Caco-2 (cell line): ENCODE results near the gene SLC1A3. TPM values are rescaled to one million over a fixed set of nuclear protein-coding genes. Genes with fewer than 3 reads are reported as not detected.

ENCODE experiments used
- BruUV-seq: library from RNA; stranded (reverse); fragments of 400-500 nt; replicated peaks from 2 replicates; lab custom pipeline; 2021; lab: Mats Ljungman, UMichigan
- CTCF ChIA-PET: fragments of 300-600 bp; sonication (Branson Sonifier 250); formaldehyde crosslinking; loops from one replicate; lab custom pipeline; 2022; ENCODE audit warnings: antibody characterized with exemption; lab: Charles Lee
- POLR2A ChIA-PET: fragments of 300-600 bp; sonication (Branson Sonifier 250); formaldehyde crosslinking; loops from one replicate; lab custom pipeline; 2022; ENCODE audit warnings: antibody characterized with exemption; lab: Charles Lee
- DNase-seq, 2 experiments: peaks; one replicate each; pipeline versions ENCODE4 v3.0.0 to v3.0.0-alpha.2; 2020 to 2022
- H3K27me3 ChIP-seq: replicated peaks from 2 replicates; pipeline ENCODE4 v1.6.0; 2011; ENCODE audit warnings: low read length; ENCODE audit not compliant: control insufficient read depth, insufficient read depth
- H3K36me3 ChIP-seq: 2 replicates; pipeline ENCODE4 v1.5.1; 2011; ENCODE audit warnings: low read length; ENCODE audit not compliant: control insufficient read depth, insufficient read depth
- H3K4me1 ChIP-seq: fragments of 250-450 bp; sonication (Bioruptor Pico); 2 replicates; pipeline ENCODE4 v1.5.1; 2020; ENCODE audit warnings: mild to moderate bottlenecking
- H3K4me3 ChIP-seq: 2 replicates; pipeline ENCODE4 v1.5.1; 2011; ENCODE audit warnings: low read depth, mild to moderate bottlenecking, control low read depth, low read length
- H3K9me3 ChIP-seq: fragments of 250-450 bp; sonication (Bioruptor Pico); 2 replicates; pipeline ENCODE4 v1.5.1; 2020; ENCODE audit warnings: mild to moderate bottlenecking, moderate library complexity
- H3K27ac Mint-ChIP-seq: one replicate; pipeline ENCODE4 v1.8.0; 2022; ENCODE audit warnings: mixed read lengths; ENCODE audit not compliant: unreplicated experiment
- H3K27me3 Mint-ChIP-seq: one replicate; pipeline ENCODE4 v1.8.0; 2022; ENCODE audit warnings: mixed read lengths; ENCODE audit not compliant: insufficient read depth, unreplicated experiment
- H3K36me3 Mint-ChIP-seq: one replicate; pipeline ENCODE4 v1.8.0; 2022; ENCODE audit warnings: mild to moderate bottlenecking, mixed read lengths; ENCODE audit not compliant: insufficient read depth, unreplicated experiment
- H3K4me1 Mint-ChIP-seq: one replicate; pipeline ENCODE4 v1.8.0; 2022; ENCODE audit warnings: low read depth, mixed read lengths; ENCODE audit not compliant: unreplicated experiment
- H3K4me3 Mint-ChIP-seq: one replicate; pipeline ENCODE4 v1.8.0; 2022; ENCODE audit warnings: mild to moderate bottlenecking, moderate library complexity, mixed read lengths; ENCODE audit not compliant: unreplicated experiment
- H3K9me3 Mint-ChIP-seq: one replicate; pipeline ENCODE4 v1.8.0; 2022; ENCODE audit warnings: mixed read lengths; ENCODE audit not compliant: unreplicated experiment
- CTCF ChIP-seq, 2 experiments: fragments of 200-600 bp in 1 of 2; IDR thresholded peaks; 1 replicate in 1 of 2; 2 replicates in 1 of 2; pipeline versions ENCODE4 v1.5.1 to v1.8.0; 2011 to 2022; ENCODE audit warnings: antibody characterized with exemption in 1 of 2, control low read depth in 1 of 2, inconsistent platforms in 1 of 2, low read depth in 1 of 2, low read length in 1 of 2, mild to moderate bottlenecking in 1 of 2, moderate library complexity in 1 of 2; ENCODE audit not compliant: insufficient read depth in 1 of 2, severe bottlenecking in 1 of 2, unreplicated experiment in 1 of 2
- intact Hi-C: fragments of 100-400 bp; cut with micrococcal nuclease; formaldehyde crosslinking; loops from one replicate; pipeline ENCODE4 v1.10.0; 2022; ENCODE audit not compliant: unreplicated experiment
- total RNA-seq: library from RNA; stranded (reverse); gene quantifications from 2 replicates; pipeline ENCODE4 v1.2.3, GENCODE V29; 2022

Gene SLC1A3
- total RNA-seq, 1 experiment from 2014 or later, result 178 TPM

- Histone ChIP-seq H3K9me3 (no peaks in the 10 kb centered on the region), H3K27me3 (no peaks in the 10 kb centered on the region), H3K4me3 (no peak overlapping the region), H3K4me1 (no peaks in the 10 kb centered on the region), H3K36me3 (no peaks in the 10 kb centered on the region)
- H3K4me3 Mint-ChIP-seq, result no peak overlapping the region
- H3K9me3 Mint-ChIP-seq, result no peaks in the 10 kb centered on the region
- no TSS peak for BruUV-seq
- POLR2A ChIA-PET, result no interaction called here
- no peak for DNase-seq
- H3K27ac Mint-ChIP-seq, result no peak overlapping the region
- intact Hi-C loops, result no loop called here
- no peaks in the 10 kb centered on the region for H3K27me3 Mint-ChIP-seq
- H3K4me1 Mint-ChIP-seq, result peaks cover 9% of the 10 kb centered on the region
- no peaks in the 10 kb centered on the region for H3K36me3 Mint-ChIP-seq
- no peak for TF ChIP-seq CTCF (IDR thresholded peaks at IDR 0.05; ENCODE audit: insufficient read depth in 1 of 2, low read depth in 1 of 2, low read length in 1 of 2, severe bottlenecking in 1 of 2, unreplicated experiment in 1 of 2)
- CTCF ChIA-PET, result no interaction called here
These were observed 98.6 kb downstream of the SLC1A3 start for GRCh38 chr5:36705055-36705454.

- DNase-seq, result no peak
- H3K27me3 ChIP-seq, result no peaks in the 10 kb centered on the region
- ChIA-PET POLR2A (no interaction called here), CTCF (interaction anchor here (1.2 kb wide), 1 partner anchor 16 kb away, joined by 3 read pairs; no protein-coding TSS in a partner anchor)
- H3K4me3 ChIP-seq, result no peak overlapping the region
- TF ChIP-seq CTCF (IDR thresholded peaks at IDR 0.05; ENCODE audit: insufficient read depth in 1 of 2, low read depth in 1 of 2, low read length in 1 of 2, severe bottlenecking in 1 of 2, unreplicated experiment in 1 of 2), result no peak
- no peaks in the 10 kb centered on the region for H3K4me1 ChIP-seq
- BruUV-seq, result no TSS peak
- Mint-ChIP-seq H3K9me3 (no peaks in the 10 kb centered on the region), H3K4me1 (peaks cover 5% of the 10 kb centered on the region), H3K27me3 (no peaks in the 10 kb centered on the region), H3K4me3 (no peak overlapping the region), H3K27ac (no peak overlapping the region), H3K36me3 (no peaks in the 10 kb centered on the region)
- intact Hi-C loops, result no loop called here
- no peaks in the 10 kb centered on the region for H3K36me3 ChIP-seq
- no peaks in the 10 kb centered on the region for H3K9me3 ChIP-seq
These were observed 100.3 kb downstream of the SLC1A3 start for GRCh38 chr5:36706662-36707061.

- CTCF ChIA-PET, result interaction anchor here (1.0 kb wide), 1 partner anchor 13 kb away, joined by 4 read pairs; no protein-coding TSS in a partner anchor
- no peaks in the 10 kb centered on the region for H3K27me3 Mint-ChIP-seq
- POLR2A ChIA-PET, result no interaction called here
- intact Hi-C loops, result no loop called here
- H3K4me3 ChIP-seq, result no peak overlapping the region
- no peaks in the 10 kb centered on the region for H3K4me1 Mint-ChIP-seq
- no peak overlapping the region for H3K4me3 Mint-ChIP-seq
- no TSS peak for BruUV-seq
- TF ChIP-seq CTCF (IDR thresholded peaks at IDR 0.05; ENCODE audit: insufficient read depth in 1 of 2, low read depth in 1 of 2, low read length in 1 of 2, severe bottlenecking in 1 of 2, unreplicated experiment in 1 of 2), result no peak
- H3K27me3 ChIP-seq, result no peaks in the 10 kb centered on the region
- H3K27ac Mint-ChIP-seq, result no peak overlapping the region
- H3K4me1 ChIP-seq, result no peaks in the 10 kb centered on the region
- no peaks in the 10 kb centered on the region for H3K36me3 ChIP-seq
- no peaks in the 10 kb centered on the region for H3K9me3 ChIP-seq
- H3K36me3 Mint-ChIP-seq, result no peaks in the 10 kb centered on the region
- no peaks in the 10 kb centered on the region for H3K9me3 Mint-ChIP-seq
- no peak for DNase-seq
These were observed 102.6 kb downstream of the SLC1A3 start for GRCh38 chr5:36708996-36709395.
